IMR-90 (cell line): Measurements from ENCODE around the gene MARF1. TPM values are rescaled to one million over a fixed set of nuclear protein-coding genes. Genes with fewer than 3 reads are reported as not detected.
A peak's percentile ranks its signal among the peaks of the same experiment; 100 is the strongest.

Source experiments
- ATAC-seq: fragments of 200-7000 bp; cut with Tn5 transposase; 2 replicates; pipeline ENCODE4 v1.9.1; 2020; ENCODE audit warnings: low read depth, mild to moderate bottlenecking, moderate library complexity
- BruUV-seq: library from RNA; stranded (reverse); fragments of 400-500 nt; replicated peaks from 2 replicates; lab custom pipeline; 2021; lab: Mats Ljungman, UMichigan
- CTCF ChIA-PET: fragments of 300-600 bp; formaldehyde crosslinking; extraction: SDS; loops from one replicate; lab custom pipeline; 2021; ENCODE audit warnings: antibody characterized with exemption; lab: Yijun Ruan, JAX
- POLR2A ChIA-PET: fragments of 300-600 bp; sonication (Branson Sonifier 250); formaldehyde crosslinking; loops from one replicate; lab custom pipeline; 2022; ENCODE audit warnings: antibody characterized with exemption; ENCODE audit not compliant: unreplicated experiment; lab: Charles Lee
- DNase-seq: peaks from one replicate; pipeline ENCODE4 v3.0.0; 2013
- H2AFZ ChIP-seq: replicated peaks from 2 replicates; pipeline ENCODE3; 2013; ENCODE audit warnings: low read length, mild to moderate bottlenecking; ENCODE audit not compliant: poor library complexity
- H2AK5ac ChIP-seq: 2 replicates; pipeline ENCODE4 v1.6.1; 2013; ENCODE audit warnings: low read depth, low read length, inconsistent platforms
- H2AK9ac ChIP-seq: replicated peaks from 2 replicates; pipeline ENCODE3; 2013; ENCODE audit warnings: mild to moderate bottlenecking, low read depth, low read length, moderate library complexity; ENCODE audit not compliant: poor library complexity
- H2BK120ac ChIP-seq: 2 replicates; pipeline ENCODE4 v1.6.1; 2013; ENCODE audit warnings: low read depth, low read length, inconsistent platforms
- H2BK15ac ChIP-seq: 3 replicates; pipeline ENCODE4 v1.6.1; 2013; ENCODE audit warnings: low read depth, low read length, inconsistent platforms
- H2BK20ac ChIP-seq: 2 replicates; pipeline ENCODE4 v1.6.1; 2013; ENCODE audit warnings: low read depth, mild to moderate bottlenecking, inconsistent platforms, low read length, moderate library complexity
- H2BK5ac ChIP-seq: 2 replicates; pipeline ENCODE4 v1.6.1; 2013; ENCODE audit warnings: mild to moderate bottlenecking, low read depth, low read length, inconsistent platforms; ENCODE audit not compliant: poor library complexity, severe bottlenecking
- H3K14ac ChIP-seq: replicated peaks from 2 replicates; pipeline ENCODE4 v1.6.1; 2013; ENCODE audit warnings: low read depth, low read length, inconsistent platforms
- H3K18ac ChIP-seq: 2 replicates; pipeline ENCODE4 v1.6.1; 2013; ENCODE audit warnings: low read depth, low read length, control low read depth
- H3K23ac ChIP-seq: 2 replicates; pipeline ENCODE4 v1.6.1; 2013; ENCODE audit warnings: low read depth, low read length, inconsistent platforms
- H3K27ac ChIP-seq: 2 replicates; pipeline ENCODE4 v1.5.1; 2013; ENCODE audit warnings: mild to moderate bottlenecking, control low read depth, low read length; ENCODE audit not compliant: insufficient read depth
- H3K27me3 ChIP-seq: 2 replicates; pipeline ENCODE4 v1.6.1; 2013; ENCODE audit warnings: low read length; ENCODE audit not compliant: control insufficient read depth, insufficient read depth
- H3K36me3 ChIP-seq: 2 replicates; pipeline ENCODE4 v1.6.1; 2013; ENCODE audit warnings: low read length, mixed read lengths; ENCODE audit not compliant: control insufficient read depth, insufficient read depth
- H3K4ac ChIP-seq: 2 replicates; pipeline ENCODE4 v1.6.1; 2013; ENCODE audit warnings: low read depth, low read length, inconsistent platforms
- H3K4me1 ChIP-seq: 2 replicates; pipeline ENCODE4 v1.6.1; 2013; ENCODE audit warnings: low read length, mixed read lengths; ENCODE audit not compliant: control insufficient read depth, insufficient read depth
- H3K4me2 ChIP-seq: 2 replicates; pipeline ENCODE4 v1.6.1; 2013; ENCODE audit warnings: low read depth, mild to moderate bottlenecking, control low read depth, low read length, moderate library complexity
- H3K4me3 ChIP-seq: 2 replicates; pipeline ENCODE4 v1.5.1; 2013; ENCODE audit warnings: low read depth, mild to moderate bottlenecking, control low read depth, low read length, moderate library complexity; ENCODE audit not compliant: insufficient read depth
- H3K56ac ChIP-seq: 2 replicates; pipeline ENCODE4 v1.6.1; 2013; ENCODE audit warnings: low read length, inconsistent platforms; ENCODE audit not compliant: insufficient read depth; ENCODE audit errors: extremely low read depth
- H3K79me1 ChIP-seq, 2 experiments: 2 replicates each; pipeline ENCODE4 v1.6.1; 2013; ENCODE audit warnings: low read length in 2 of 2, inconsistent platforms in 1 of 2, low read depth in 1 of 2
- H3K9ac ChIP-seq: 2 replicates; pipeline ENCODE4 v1.6.1; 2013; ENCODE audit warnings: low read depth, low read length, control low read depth
- H3K9me1 ChIP-seq: 2 replicates; pipeline ENCODE4 v1.6.1; 2013; ENCODE audit warnings: low read length, inconsistent platforms; ENCODE audit not compliant: insufficient read depth
- H3K9me3 ChIP-seq: 2 replicates; pipeline ENCODE4 v1.6.1; 2013; ENCODE audit warnings: low read length; ENCODE audit not compliant: control insufficient read depth, insufficient read depth
- H4K20me1 ChIP-seq: 2 replicates; pipeline ENCODE4 v1.6.1; 2013; ENCODE audit warnings: low read length, inconsistent platforms; ENCODE audit not compliant: insufficient read depth
- H4K5ac ChIP-seq: 2 replicates; pipeline ENCODE4 v1.6.1; 2013; ENCODE audit warnings: mild to moderate bottlenecking, low read depth, low read length, control low read depth
- H4K8ac ChIP-seq, 2 experiments: 2 replicates each; pipeline ENCODE4 v1.6.1; 2013; ENCODE audit warnings: low read depth in 2 of 2, low read length in 2 of 2, control low read depth in 1 of 2, inconsistent platforms in 1 of 2
- H4K91ac ChIP-seq: 2 replicates; pipeline ENCODE4 v1.6.1; 2013; ENCODE audit warnings: low read depth, low read length, inconsistent platforms; ENCODE audit not compliant: insufficient read depth
- MAFK ChIP-seq: IDR thresholded peaks from 2 replicates; pipeline ENCODE4 v1.6.1; 2012; ENCODE audit warnings: low read depth, low read length, improper control_type of control experiment
- SMC3 ChIP-seq: fragments of 150-350 bp; IDR thresholded peaks from 2 replicates; pipeline ENCODE4 v1.6.1; 2016; ENCODE audit warnings: low read depth, mild to moderate bottlenecking, antibody characterized with exemption, low read length, moderate library complexity
- WGBS, 2 experiments: methylation state at CpG; one replicate each; pipeline versions ENCODE4 v1.1.5 to v1.1.7; 2013; ENCODE audit warnings: missing lambda C conversion rate in 2 of 2; ENCODE audit not compliant: insufficient read length in 1 of 2; ENCODE audit errors: extremely low coverage in 2 of 2; 5-methylcytosine and 5-hydroxymethylcytosine counted together
- dilution Hi-C: fragments of 300-500 bp; cut with HindIII; formaldehyde crosslinking; loops from one replicate; pipeline ENCODE4 v1.14.3; 2018; ENCODE audit warnings: low sequenced_read_pairs; ENCODE audit not compliant: unreplicated experiment
- in situ Hi-C: fragments of 300-500 bp; cut with MboI; formaldehyde crosslinking; loops from 3 replicates; pipeline ENCODE4 v1.14.3; 2019; ENCODE audit warnings: low sequenced_read_pairs, inconsistent platforms, mixed read lengths
- intact Hi-C: fragments of 100-400 bp; cut with micrococcal nuclease; formaldehyde crosslinking; loops from 2 replicates; pipeline ENCODE4 v1.10.0; 2022
- polyA plus RNA-seq, 3 experiments: library from polyadenylated mRNA; depleted of rRNA; stranded (reverse); fragments of >200 nt; gene quantifications; 2 replicates each; pipeline ENCODE4 v1.2.3, GENCODE V29; 2012; ENCODE audit warnings: low replicate concordance in 1 of 3
- total RNA-seq: library from RNA; depleted of rRNA; stranded (reverse); fragments of >200 nt; gene quantifications from 2 replicates; pipeline ENCODE4 v1.2.3, GENCODE V29; 2012
- TF ChIP-seq, protein P1 (sequence below): fragments of 150-350 bp; IDR thresholded peaks from 2 replicates; pipeline ENCODE4 v1.6.1; 2016; ENCODE audit warnings: low read depth, mild to moderate bottlenecking, low read length, moderate library complexity, borderline replicate concordance

The MARF1 gene
- total and polyA plus RNA-seq, 2 of the 4 experiments (the other 2 are of a cell fraction), result 9.0 to 12.9 TPM

DNA sequence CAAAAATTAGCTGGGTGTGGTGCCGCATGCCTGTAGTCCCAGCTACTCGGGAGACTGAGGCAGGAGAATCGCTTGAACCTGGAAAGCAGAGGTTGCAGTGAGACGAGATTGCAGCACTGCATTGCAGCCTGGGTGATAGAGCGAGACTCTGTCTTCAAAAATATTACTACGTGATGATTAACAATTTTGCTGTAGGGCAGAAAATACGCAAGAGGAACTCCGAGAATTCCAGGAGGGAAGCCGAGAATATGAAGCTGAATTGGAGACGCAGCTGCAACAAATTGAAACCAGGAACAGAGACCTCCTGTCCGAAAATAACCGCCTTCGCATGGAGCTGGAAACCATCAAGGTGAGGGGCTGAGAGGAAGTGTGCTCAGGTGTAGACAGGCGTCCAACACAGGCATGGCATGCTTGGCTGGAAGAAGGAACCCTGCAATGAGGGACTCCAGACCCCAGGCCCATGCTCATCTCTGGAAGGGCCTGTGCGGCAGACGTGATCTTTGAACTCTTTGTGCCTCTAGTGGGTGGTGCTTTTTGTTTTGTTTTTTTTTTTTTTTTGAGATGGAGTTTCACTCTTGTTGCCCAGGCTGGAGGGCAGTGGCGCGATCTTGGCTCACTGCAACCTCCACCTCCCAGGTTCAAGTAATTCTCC lies 24.3 kb upstream of the MARF1 start:
- TF ChIP-seq MAFK (no peak), SMC3 (no peak)
- TF ChIP-seq, protein P1, sequence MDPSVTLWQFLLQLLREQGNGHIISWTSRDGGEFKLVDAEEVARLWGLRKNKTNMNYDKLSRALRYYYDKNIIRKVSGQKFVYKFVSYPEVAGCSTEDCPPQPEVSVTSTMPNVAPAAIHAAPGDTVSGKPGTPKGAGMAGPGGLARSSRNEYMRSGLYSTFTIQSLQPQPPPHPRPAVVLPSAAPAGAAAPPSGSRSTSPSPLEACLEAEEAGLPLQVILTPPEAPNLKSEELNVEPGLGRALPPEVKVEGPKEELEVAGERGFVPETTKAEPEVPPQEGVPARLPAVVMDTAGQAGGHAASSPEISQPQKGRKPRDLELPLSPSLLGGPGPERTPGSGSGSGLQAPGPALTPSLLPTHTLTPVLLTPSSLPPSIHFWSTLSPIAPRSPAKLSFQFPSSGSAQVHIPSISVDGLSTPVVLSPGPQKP, result no peak
- no TSS peak for BruUV-seq
- no peak overlapping the region for H2BK5ac ChIP-seq
- no peak overlapping the region for H2AK5ac ChIP-seq
- H3K14ac ChIP-seq, result no peak overlapping the region
- no peak overlapping the region for H3K18ac ChIP-seq
- no peak overlapping the region for H3K56ac ChIP-seq
- H3K27me3 ChIP-seq, result no peaks in the 10 kb centered on the region
- intact Hi-C loops, result no loop called here
- H3K4me1 ChIP-seq, result peaks cover 3% of the 10 kb centered on the region
- no peak overlapping the region for H2BK120ac ChIP-seq
- 98% methylated on average over 7 of the region's 18 CpGs; no CpG with 5 or more reads in 1 of the 2 experiments for WGBS, 2 experiments
- H3K79me1 ChIP-seq, result peaks cover 22 to 38% of the 10 kb centered on the region in 2 experiments; a peak in 3 of 4 replicates
- H3K9me3 ChIP-seq, result no peaks in the 10 kb centered on the region
- CTCF ChIA-PET, result interaction anchor here (0.6 kb wide), 1 partner anchor 10 kb away, joined by 4 read pairs; no protein-coding TSS in a partner anchor
- no peak overlapping the region for H2BK20ac ChIP-seq
- H4K20me1 ChIP-seq, result peaks cover under 1% of the 10 kb centered on the region; the same call in 1 of the 2 replicates
- DNase-seq, result no peak
- H4K8ac ChIP-seq, result no peak overlapping the region
- H2AK9ac ChIP-seq, result peak overlapping the region; percentile 28
- H3K4me2 ChIP-seq, result no peak overlapping the region
- H4K91ac ChIP-seq, result no peak overlapping the region
- in situ Hi-C loops, result no loop called here
- H3K9me1 ChIP-seq, result peaks cover 4% of the 10 kb centered on the region; the same call in 1 of the 2 replicates
- no peak overlapping the region for H3K4ac ChIP-seq
- H3K23ac ChIP-seq, result no peak overlapping the region
- H3K9ac ChIP-seq, result no peak overlapping the region
- no peak overlapping the region for H3K27ac ChIP-seq
- ATAC-seq, result no peak
- dilution Hi-C loops, result no loop called here
- no peak overlapping the region for H4K5ac ChIP-seq
- H2BK15ac ChIP-seq, result no peak overlapping the region
- no peak overlapping the region for H3K4me3 ChIP-seq
- peaks cover 32% of the 10 kb centered on the region for H3K36me3 ChIP-seq
- POLR2A ChIA-PET, result no interaction called here
- no peak overlapping the region for H2AFZ ChIP-seq
